ENCODE data around the gene JAK1.

DNA sequence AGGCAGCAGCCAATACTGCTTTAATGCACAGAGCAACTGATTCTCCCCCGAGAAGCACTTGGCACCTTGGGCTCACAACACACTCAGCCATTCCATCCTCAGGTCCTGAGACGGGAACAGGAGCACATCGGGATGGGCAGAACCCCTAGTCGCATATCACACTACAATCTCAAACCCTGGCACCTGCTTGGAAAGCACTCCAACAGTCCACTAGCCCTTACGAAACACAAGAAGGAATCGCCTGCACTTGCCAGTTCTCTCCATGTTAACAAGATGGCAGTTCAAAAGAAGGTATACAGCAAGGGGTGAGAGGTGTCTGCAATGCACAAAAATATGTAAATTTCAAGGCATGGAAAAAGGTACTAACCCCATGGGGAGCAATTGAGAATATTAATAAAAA, 21.4 kb downstream of the JAK1 start:
- TF ChIP-seq POLR2A (IDR thresholded peaks at IDR 0.05) (no peak), CTCF (IDR thresholded peaks at IDR 0.05 in 4 of 5, conservative IDR thresholded peaks at IDR 0.05 in 1 of 5) (no peak)

Measured in gastrocnemius medialis (tissue), 4 donors.